ENCODE data around the gene EVX2.
A peak's percentile ranks its signal among the peaks of the same experiment; 100 is the strongest.

EVX2 gene

DNA sequence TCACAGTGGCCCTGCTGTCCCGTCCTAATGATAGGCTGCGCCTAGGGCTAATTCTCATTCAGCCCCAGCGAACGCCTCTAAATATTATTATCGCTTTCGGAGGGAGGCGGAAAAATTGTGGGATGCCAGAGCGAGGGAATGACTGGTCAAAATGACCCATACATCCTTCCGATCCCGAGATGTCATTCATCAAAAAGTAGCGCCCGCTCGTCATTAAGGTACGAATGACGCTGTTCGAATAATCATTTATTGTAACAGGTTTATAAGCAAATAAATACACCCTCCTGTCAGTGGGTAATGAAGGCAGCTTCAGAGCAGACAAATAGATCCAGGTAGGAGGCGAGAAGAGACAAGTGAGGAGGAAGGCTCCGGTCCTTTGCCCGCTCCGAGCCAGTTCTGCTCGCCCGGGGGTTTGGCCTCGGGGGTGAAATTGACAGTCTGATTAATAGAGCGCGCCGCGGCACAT lies at the start of gene EVX2:
Gene EVX2 (minus strand): TSS at position 167 of the 466 bp plus-strand sequence. CDS start 186 bp downstream, outside the sequence.
- no peak for DNase-seq (ENCODE audit: low read depth in 2 of 2)

DNA sequence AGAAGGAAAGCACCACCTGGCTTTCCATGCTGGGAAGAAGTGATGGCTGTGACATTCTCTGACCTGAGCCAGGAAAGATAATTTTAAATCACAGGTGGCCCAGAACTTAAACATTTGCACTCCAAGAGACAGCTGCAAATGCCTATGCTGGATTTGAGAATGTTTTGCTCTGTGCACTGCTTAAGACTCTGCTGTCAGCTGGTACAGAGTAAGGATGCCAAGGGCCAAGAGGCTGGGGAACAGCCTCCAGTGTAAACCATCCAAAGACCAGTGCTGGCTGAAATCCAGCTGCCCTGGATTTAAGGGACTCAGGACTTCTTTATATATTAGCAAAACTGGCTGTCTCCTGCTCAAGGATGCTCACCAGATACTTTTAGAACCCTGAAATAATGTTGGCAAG lies 49.6 kb upstream of the EVX2 start:
- DNase-seq (ENCODE audit: low read depth in 2 of 2) = no peak

DNA sequence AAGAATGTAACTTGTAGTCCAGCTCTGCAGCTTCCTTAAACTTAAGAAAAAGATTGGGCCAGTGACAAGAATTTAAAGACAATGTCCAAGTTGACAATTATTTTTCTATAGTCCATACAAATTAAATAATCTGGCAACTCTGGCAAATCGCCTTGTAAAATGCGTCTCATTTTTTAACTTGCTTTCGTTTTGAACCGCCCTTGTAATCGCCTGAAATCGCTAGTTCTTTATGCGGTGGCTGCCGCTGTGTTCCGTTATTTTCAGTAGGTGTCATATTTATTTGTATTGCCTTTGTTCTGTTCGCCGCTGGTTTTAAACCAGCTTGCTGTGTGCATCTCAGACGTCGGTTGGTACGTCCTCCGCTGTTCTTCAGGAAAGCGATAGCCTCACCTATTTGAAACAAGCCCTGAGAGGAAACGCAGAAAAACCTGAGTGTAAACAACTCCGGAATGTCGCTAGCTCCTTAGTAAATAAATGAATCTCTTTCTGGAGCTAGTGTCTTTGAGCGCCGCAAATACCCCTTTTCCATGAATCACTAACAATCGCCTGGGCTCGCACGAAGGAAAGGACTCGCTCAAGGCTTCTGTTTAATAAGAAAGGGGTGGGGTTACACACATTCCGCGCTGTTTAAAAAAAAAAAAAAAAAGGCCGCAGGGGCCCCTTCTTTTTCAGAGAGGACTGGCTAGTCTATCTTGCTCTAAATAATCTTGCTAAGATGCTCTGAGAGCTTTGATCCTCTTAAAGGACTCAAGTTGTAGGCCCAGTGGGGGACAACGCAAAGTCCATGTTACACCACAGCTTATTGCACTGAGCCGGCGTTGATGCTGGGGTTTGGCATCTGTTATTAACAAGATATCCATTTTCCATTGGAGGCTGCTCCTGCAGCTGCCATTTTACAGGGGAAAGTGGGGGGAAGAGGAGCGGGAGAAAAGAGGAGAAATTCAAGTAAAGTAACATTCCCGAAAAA lies 48.7 kb upstream of the EVX2 start:
- DNase-seq (ENCODE audit: low read depth in 2 of 2) = no peak

DNA sequence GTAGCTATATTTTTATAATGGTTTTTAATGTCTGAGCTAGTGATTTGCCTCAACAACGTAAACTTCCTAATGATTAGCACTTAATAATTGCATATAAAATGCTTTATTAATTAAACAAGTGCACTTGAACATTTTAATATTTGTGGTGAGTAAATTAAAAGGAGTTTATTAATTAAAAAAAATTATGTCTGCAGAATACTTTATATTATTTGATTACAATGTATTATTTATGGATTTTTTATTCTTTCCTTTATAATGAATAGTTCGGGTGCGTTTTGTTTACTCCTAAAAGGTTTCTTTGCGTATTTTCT lies 48.0 kb upstream of the EVX2 start:
- no peak for DNase-seq (ENCODE audit: low read depth in 2 of 2)

DNA sequence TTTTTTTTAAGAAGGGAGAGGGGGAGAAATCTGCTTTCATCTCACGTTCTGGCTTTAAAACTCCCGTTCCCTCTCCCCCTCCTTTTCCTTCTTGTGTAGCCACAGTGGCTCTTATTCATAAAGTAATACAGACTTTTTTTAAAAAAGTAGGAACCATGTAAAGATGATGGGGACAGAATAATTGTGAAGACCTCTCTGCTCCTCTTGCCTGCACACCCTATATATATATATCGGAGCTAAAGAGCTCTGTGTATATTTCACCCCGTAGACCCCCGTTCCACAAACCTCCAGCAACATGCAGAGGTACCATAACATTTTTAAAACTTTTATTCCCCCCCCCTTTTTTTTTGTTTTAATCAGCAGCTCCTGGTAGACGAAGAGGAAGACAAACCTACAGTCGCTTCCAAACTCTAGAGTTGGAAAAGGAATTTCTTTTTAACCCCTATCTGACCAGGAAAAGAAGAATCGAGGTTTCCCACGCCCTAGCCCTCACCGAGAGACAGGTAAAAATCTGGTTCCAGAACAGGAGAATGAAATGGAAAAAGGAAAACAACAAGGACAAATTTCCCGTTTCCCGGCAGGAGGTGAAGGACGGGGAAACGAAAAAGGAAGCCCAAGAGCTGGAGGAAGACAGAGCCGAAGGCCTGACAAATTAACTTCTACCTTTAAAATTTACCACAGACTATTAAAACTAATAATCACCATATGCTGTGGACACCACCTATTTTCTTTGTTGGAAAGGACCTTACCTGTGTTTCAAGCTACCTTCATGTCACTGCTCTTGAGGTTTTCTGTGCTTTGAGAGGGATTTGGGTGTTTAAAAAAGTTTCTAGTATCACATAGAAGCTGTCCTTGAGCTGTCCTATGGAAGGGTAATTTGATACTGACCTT lies 47.4 kb upstream of the EVX2 start:
- DNase-seq (ENCODE audit: low read depth in 2 of 2) = no peak

DNA sequence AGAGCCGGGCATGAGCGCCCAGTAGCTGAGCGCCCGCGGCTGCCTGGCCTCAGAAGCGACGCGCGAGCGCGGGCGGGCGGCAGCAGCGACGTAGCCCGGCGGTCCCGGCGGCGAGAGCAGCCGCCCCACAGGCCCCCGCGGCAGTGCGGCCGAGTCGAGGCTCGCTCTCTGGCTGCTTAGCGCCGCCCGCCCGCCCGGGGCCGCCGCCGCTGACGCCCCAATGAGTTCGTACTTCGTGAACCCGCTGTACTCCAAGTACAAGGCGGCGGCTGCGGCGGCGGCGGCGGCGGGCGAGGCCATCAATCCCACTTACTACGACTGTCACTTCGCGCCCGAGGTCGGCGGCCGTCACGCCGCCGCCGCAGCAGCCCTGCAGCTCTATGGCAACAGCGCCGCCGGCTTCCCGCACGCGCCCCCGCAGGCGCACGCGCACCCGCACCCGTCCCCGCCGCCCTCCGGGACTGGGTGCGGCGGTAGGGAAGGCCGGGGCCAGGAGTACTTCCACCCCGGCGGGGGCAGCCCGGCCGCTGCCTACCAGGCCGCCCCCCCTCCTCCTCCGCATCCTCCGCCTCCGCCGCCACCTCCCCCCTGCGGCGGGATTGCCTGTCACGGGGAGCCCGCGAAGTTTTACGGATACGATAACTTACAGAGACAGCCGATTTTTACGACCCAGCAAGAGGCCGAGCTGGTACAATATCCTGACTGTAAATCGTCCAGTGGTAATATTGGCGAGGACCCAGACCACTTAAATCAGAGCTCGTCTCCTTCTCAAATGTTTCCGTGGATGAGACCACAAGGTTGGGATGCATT lies 46.6 kb upstream of the EVX2 start:
- no peak for DNase-seq (ENCODE audit: low read depth in 2 of 2)

DNA sequence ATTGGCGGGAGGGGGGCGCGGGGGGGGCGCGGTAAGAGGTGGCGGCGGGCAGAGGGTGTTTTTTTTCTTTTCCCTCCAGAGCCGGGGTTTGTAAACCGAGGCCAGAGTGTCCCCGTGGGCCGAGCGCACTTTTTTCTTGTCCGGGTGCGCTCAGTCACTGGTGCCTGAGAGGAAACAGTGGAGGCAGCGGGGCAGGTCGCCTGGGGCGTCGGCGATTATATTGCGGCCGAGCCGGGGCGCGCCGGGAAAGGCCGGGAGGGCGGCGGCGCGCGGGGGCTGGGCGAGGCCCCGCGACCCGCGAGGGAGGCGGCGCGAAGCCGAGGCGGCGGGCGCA lies 46.0 kb upstream of the EVX2 start:
- no peak for DNase-seq (ENCODE audit: low read depth in 2 of 2)

DNA sequence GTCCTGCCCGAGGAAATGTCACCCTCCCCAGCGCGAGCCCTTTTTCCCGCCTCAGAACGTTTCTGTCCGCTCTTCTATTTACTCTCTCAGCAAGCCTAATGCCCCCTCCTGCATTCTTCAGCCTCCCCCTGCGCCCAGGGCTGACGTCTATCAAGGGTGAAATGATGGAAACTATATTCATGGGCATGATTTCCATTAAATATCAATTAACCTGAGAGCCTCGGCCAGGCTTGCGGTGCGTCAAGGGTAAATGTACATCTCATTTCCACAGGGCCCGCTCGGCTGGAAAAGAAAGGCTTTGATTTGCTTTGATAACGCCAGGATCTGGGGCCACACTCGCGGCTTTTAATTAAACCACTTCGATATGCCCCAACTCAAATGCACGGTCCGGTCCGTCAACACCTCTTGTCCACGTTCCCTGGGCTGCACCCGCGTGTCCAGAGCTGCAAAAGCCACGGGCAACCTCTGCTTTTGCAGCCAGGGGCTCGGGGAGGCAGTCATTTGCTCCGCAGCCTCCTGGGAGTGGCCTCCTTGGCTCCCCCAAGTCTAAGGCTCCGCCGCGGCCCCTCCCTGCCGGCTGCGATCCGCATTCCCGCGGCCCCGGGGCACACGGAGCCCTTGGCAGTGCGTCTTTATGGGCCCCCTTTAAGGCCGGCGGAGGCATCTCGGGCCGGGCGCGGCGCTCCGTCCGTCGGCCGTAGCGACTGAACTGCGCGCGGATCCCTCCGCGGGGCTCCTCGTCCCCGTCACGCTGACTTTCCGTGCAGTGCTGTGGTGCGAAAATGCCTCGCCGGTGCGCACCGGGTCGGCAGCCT lies 45.4 kb upstream of the EVX2 start, which contains the start of gene HOXD8:
Gene HOXD8 (plus strand): TSS at position 724 of the 815 bp plus-strand sequence. CDS start 662 bp downstream, outside the sequence.
- no peak for DNase-seq (ENCODE audit: low read depth in 2 of 2)

DNA sequence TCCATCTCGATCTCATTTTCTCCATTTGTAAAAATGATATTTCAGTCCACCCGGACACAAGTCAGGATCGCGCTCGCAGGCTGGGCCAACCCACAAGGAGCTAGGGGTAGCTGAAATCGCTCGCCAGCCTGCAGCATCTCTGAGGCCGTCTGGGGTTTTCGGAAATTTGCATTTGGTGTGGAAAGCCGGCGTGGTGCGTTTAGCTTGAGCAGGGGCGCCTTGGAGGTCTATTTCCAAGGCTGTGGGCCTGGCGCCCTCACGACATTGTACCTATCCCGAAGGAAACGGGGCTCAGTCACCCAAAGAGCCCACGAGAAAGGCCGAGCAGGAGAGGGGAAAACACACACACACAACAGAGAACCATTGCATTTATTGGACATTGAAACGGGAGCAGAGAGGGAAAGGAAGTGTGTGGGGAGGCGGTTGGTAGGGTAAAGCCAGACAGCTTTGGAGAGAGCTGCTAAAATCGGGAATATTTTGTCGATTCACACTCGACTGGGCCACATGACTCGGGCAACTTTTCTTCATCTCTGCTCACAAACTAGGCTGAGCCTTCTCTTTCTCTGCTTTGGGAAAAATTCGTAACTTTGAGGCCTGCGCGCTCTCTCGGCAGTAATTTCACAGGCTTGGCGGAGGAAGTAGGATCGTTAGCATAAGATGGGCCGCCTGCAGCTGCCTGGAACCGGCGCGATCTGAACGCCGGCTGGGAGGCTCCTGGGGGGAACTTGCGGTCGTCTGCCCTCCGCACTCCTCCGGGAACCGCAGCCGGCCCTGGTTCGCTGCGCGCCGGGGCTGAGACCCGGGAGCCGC lies 44.6 kb upstream of the EVX2 start:
- no peak for DNase-seq (ENCODE audit: low read depth in 2 of 2)

DNA sequence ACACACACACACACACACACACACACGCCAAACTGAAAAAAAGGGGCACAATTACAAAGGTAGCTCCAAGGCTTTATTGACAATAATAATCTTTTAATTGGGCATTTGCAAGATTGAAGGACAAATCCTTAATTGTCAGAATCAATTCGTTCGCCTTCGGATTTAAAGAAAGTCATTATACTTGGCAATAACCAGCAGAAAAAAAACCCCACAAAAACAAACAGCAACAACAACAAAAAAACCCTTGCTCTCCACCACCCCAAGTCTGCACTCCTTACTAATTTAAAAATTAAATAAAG lies 44.0 kb upstream of the EVX2 start:
- DNase-seq (ENCODE audit: low read depth in 2 of 2) = no peak

DNA sequence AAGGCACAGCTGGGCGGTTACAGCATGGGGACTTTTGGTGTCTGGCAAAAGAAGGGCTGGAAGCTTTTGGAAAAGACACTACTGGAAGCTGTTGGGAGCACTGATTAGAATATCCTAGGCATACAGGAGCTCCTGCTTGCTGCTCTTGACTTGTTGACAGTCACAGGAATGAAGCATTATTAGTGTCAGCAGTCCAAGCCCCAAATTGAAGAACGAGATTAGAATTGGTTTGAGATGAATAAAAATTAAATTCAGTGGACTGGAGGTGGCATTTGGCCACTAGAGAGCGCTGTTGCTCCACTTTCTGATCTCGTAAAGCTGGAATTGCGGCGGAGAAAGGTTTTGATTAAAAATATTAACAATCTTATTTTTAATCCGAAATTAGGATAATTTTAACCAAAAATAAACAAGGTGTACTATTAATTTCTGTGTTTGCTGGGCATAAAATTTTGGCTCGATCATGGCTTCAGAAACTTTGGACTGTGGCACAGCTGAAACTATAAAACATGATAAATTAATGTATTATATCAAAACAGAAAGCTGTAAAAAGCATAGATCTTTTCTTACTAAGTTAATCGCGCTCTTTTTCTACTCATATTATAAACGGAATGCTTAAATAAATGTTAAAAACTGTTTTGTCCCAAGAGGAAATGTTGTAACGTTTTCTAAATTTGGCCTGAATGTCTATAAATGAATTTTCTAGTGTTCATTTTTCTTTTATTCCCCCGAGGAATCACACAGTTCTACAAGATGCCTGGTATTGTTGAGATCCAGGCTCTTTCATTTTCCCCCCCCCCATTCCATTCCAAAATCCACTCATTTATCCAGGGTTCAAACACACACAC lies 43.4 kb upstream of the EVX2 start:
- DNase-seq (ENCODE audit: low read depth in 2 of 2) = peak in 1 of 2 donors; percentile 52

DNA sequence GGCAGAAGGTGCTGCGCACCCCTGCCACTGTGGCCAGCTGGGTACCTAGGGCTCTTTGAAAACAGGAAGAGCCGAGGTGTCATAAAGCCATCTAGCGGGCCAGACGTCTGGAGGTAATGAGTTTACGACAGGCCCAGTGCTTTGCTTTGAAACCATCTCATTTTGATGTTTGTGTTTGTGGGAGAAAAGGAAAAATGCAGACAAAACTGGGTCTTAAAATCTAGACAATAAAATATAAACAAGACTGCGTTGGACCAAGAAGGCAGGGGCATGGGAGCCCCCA lies 42.0 kb upstream of the EVX2 start:
- DNase-seq (ENCODE audit: low read depth in 2 of 2) = no peak

DNA sequence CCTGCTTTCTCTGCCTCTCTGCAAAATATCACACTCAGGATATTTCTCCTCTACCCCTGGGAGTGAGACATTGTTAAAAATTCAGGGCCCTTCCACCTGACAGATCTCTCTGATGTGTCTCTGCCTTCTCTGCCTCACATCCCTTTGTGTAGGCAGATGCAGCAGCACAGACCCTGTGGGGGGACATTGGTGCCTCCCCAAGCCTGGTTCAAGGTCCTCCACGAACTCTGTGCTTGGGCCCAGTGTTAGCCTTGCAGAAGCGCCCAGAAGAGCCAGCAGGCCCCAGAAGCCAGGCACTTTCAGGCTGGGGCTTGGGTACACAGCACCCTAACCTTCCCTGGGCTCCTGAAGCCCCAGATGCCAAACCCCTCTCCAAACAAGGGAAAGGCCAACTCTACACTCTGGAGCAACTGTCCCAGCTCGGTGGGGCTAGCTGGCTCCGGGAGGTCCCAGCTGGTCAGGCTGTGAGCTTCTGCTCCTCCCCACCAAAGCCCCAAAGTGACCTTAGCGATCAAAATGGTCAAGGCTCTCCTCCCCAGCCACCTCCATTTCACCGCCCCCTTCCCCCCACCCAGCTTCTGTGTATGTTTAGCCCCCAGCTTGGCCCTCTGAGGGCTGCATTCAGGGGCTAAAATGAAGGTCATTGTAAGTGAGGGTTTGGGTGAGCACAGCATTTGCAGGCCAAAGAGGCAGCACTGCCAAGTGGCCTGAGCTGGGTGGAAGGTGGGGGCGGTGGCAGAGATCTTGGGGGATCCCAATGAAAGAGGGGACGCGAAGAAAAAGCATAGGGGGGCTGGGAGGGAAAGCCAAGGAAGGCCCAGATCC lies 41.4 kb upstream of the EVX2 start:
- DNase-seq (ENCODE audit: low read depth in 2 of 2) = no peak

DNA sequence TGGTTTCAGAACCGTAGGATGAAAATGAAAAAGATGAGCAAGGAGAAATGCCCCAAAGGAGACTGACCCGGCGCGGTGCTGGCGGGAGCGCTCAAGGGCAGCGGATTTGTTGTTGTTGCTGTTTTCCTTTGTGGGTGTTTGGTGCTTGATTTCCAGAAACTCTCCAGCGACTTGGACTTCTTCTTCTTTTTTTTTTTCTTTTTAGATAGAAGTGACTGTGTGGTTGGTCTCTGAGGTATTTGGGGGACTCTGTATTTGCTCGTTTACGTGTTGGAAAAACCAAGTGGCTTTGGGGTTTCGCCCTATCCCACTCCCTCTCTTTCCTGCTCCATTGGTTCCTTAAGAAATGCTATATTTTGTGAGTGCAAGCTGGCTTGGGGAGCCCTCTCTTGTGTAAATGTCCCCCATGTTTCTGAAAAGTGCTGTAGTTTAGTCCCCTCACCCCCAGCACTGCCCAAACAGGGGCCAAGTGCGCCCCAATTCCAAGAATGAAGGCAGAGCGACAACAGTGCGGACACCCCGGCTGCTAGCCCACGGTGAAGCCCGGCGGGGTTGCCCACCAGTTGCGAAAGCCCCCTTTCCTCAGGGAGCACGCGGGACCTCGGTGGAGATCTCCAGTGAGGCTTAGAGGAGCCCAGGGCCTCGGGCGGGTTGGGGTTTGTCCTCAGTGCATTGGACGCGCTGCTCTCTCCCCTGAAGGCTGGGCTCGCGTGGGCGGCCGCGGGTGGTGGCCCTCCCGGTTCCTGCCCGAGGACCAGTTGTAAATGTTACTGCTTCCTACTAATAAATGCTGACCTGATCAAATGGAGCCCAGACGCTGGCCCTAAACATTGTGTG lies 40.6 kb upstream of the EVX2 start:
- DNase-seq (ENCODE audit: low read depth in 2 of 2) = no peak

DNA sequence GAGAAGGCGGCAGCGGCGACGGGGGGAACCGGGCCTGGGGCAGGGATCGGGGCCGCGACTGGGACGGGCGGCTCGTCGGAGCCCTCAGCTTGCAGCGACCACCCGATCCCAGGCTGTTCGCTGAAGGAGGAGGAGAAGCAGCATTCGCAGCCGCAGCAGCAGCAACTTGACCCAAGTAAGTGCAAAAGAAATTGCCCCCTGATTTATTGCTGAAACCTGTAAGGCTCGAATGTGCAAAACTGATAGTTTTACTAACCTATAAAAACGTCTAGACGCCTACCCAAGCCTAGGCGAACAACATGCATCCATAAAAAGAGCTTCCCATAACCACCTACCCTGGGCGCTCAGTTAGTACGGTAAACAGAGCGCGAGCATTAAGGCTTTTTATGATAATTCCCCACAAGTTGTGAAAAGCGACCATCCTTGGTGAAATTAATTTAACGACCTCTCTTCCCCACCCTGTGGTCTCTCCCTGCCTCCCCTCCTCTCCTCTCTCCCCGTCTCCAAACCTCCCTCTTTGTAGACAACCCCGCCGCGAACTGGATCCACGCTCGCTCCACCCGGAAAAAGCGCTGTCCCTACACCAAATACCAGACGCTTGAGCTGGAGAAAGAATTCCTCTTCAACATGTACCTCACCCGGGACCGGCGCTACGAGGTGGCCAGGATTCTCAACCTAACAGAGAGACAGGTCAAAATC lies 39.8 kb upstream of the EVX2 start:
- no peak for DNase-seq (ENCODE audit: low read depth in 2 of 2)

DNA sequence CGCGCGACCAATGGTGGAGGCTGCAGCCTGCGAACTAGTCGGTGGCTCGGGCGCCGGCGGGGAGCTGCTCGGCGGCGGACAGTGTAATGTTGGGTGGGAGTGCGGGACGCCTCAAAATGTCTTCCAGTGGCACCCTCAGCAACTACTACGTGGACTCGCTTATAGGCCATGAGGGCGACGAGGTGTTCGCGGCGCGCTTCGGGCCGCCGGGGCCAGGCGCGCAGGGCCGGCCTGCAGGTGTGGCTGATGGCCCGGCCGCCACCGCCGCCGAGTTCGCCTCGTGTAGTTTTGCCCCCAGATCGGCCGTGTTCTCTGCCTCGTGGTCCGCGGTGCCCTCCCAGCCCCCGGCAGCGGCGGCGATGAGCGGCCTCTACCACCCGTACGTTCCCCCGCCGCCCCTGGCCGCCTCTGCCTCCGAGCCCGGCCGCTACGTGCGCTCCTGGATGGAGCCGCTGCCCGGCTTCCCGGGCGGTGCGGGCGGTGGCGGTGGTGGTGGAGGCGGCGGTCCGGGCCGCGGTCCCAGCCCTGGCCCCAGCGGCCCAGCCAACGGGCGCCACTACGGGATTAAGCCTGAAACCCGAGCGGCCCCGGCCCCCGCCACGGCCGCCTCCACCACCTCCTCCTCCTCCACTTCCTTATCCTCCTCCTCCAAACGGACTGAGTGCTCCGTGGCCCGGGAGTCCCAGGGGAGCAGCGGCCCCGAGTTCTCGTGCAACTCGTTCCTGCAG lies 39.1 kb upstream of the EVX2 start, which contains the start of gene HOXD9:
Gene HOXD9 (plus strand): TSS at position 37 of the 728 bp plus-strand sequence. CDS start 50 bp downstream, at position 87.
- DNase-seq (ENCODE audit: low read depth in 2 of 2) = no peak
